Astrocyte (in vitro differentiated cells and primary cell): Measurements from ENCODE around the gene UNC80.

Experiments
- CTCF ChIP-seq: IDR thresholded peaks from 2 replicates; pipeline ENCODE4 v1.5.1; 2011; ENCODE audit warnings: low read depth, mild to moderate bottlenecking, inconsistent platforms, low read length, moderate library complexity; ENCODE audit not compliant: insufficient read depth
- EZH2 ChIP-seq: IDR thresholded peaks from 2 replicates; pipeline ENCODE4 v1.6.1; 2012; ENCODE audit warnings: mild to moderate bottlenecking, low read length, inconsistent platforms; ENCODE audit not compliant: insufficient read depth

GRCh38 chr2:209922116-209922515 is 150.5 kb downstream of the UNC80 start:
- TF ChIP-seq CTCF, result no peak
- no peak for TF ChIP-seq EZH2
